IMR-90 (cell line): ENCODE data around the gene ANKRD55. TPM values are rescaled to one million over a fixed set of nuclear protein-coding genes. Genes with fewer than 3 reads are reported as not detected.
A peak's percentile ranks its signal among the peaks of the same experiment; 100 is the strongest.

Experiments used
- ATAC-seq: fragments of 200-7000 bp; cut with Tn5 transposase; 2 replicates; pipeline ENCODE4 v1.9.1; 2020; ENCODE audit warnings: low read depth, mild to moderate bottlenecking, moderate library complexity
- Bru-seq: library from RNA; stranded (reverse); fragments of 400-500 nt; gene quantifications from one replicate; lab custom pipeline; 2021; lab: Mats Ljungman, UMichigan
- BruChase-seq, 2 experiments: library from RNA; stranded (reverse); fragments of 400-500 nt; gene quantifications; one replicate each; lab custom pipeline; 2021; lab: Mats Ljungman, UMichigan
- BruUV-seq: library from RNA; stranded (reverse); fragments of 400-500 nt; replicated peaks from 2 replicates; lab custom pipeline; 2021; lab: Mats Ljungman, UMichigan
- CTCF ChIA-PET: fragments of 300-600 bp; formaldehyde crosslinking; extraction: SDS; loops from one replicate; lab custom pipeline; 2021; ENCODE audit warnings: antibody characterized with exemption; lab: Yijun Ruan, JAX
- POLR2A ChIA-PET: fragments of 300-600 bp; sonication (Branson Sonifier 250); formaldehyde crosslinking; loops from one replicate; lab custom pipeline; 2022; ENCODE audit warnings: antibody characterized with exemption; ENCODE audit not compliant: unreplicated experiment; lab: Charles Lee
- DNase-seq: peaks from one replicate; pipeline ENCODE4 v3.0.0; 2013
- H2AFZ ChIP-seq: replicated peaks from 2 replicates; pipeline ENCODE3; 2013; ENCODE audit warnings: low read length, mild to moderate bottlenecking; ENCODE audit not compliant: poor library complexity
- H2AK5ac ChIP-seq: 2 replicates; pipeline ENCODE4 v1.6.1; 2013; ENCODE audit warnings: low read depth, low read length, inconsistent platforms
- H2AK9ac ChIP-seq: replicated peaks from 2 replicates; pipeline ENCODE3; 2013; ENCODE audit warnings: mild to moderate bottlenecking, low read depth, low read length, moderate library complexity; ENCODE audit not compliant: poor library complexity
- H2BK120ac ChIP-seq: 2 replicates; pipeline ENCODE4 v1.6.1; 2013; ENCODE audit warnings: low read depth, low read length, inconsistent platforms
- H2BK15ac ChIP-seq: 3 replicates; pipeline ENCODE4 v1.6.1; 2013; ENCODE audit warnings: low read depth, low read length, inconsistent platforms
- H2BK20ac ChIP-seq: 2 replicates; pipeline ENCODE4 v1.6.1; 2013; ENCODE audit warnings: low read depth, mild to moderate bottlenecking, inconsistent platforms, low read length, moderate library complexity
- H2BK5ac ChIP-seq: 2 replicates; pipeline ENCODE4 v1.6.1; 2013; ENCODE audit warnings: mild to moderate bottlenecking, low read depth, low read length, inconsistent platforms; ENCODE audit not compliant: poor library complexity, severe bottlenecking
- H3K14ac ChIP-seq: replicated peaks from 2 replicates; pipeline ENCODE4 v1.6.1; 2013; ENCODE audit warnings: low read depth, low read length, inconsistent platforms
- H3K18ac ChIP-seq: 2 replicates; pipeline ENCODE4 v1.6.1; 2013; ENCODE audit warnings: low read depth, low read length, control low read depth
- H3K23ac ChIP-seq: 2 replicates; pipeline ENCODE4 v1.6.1; 2013; ENCODE audit warnings: low read depth, low read length, inconsistent platforms
- H3K27ac ChIP-seq: 2 replicates; pipeline ENCODE4 v1.5.1; 2013; ENCODE audit warnings: mild to moderate bottlenecking, control low read depth, low read length; ENCODE audit not compliant: insufficient read depth
- H3K27me3 ChIP-seq: 2 replicates; pipeline ENCODE4 v1.6.1; 2013; ENCODE audit warnings: low read length; ENCODE audit not compliant: control insufficient read depth, insufficient read depth
- H3K36me3 ChIP-seq: 2 replicates; pipeline ENCODE4 v1.6.1; 2013; ENCODE audit warnings: low read length, mixed read lengths; ENCODE audit not compliant: control insufficient read depth, insufficient read depth
- H3K4ac ChIP-seq: 2 replicates; pipeline ENCODE4 v1.6.1; 2013; ENCODE audit warnings: low read depth, low read length, inconsistent platforms
- H3K4me1 ChIP-seq: 2 replicates; pipeline ENCODE4 v1.6.1; 2013; ENCODE audit warnings: low read length, mixed read lengths; ENCODE audit not compliant: control insufficient read depth, insufficient read depth
- H3K4me2 ChIP-seq: 2 replicates; pipeline ENCODE4 v1.6.1; 2013; ENCODE audit warnings: low read depth, mild to moderate bottlenecking, control low read depth, low read length, moderate library complexity
- H3K4me3 ChIP-seq: 2 replicates; pipeline ENCODE4 v1.5.1; 2013; ENCODE audit warnings: low read depth, mild to moderate bottlenecking, control low read depth, low read length, moderate library complexity; ENCODE audit not compliant: insufficient read depth
- H3K56ac ChIP-seq: 2 replicates; pipeline ENCODE4 v1.6.1; 2013; ENCODE audit warnings: low read length, inconsistent platforms; ENCODE audit not compliant: insufficient read depth; ENCODE audit errors: extremely low read depth
- H3K79me1 ChIP-seq, 2 experiments: 2 replicates each; pipeline ENCODE4 v1.6.1; 2013; ENCODE audit warnings: low read length in 2 of 2, inconsistent platforms in 1 of 2, low read depth in 1 of 2
- H3K9ac ChIP-seq: 2 replicates; pipeline ENCODE4 v1.6.1; 2013; ENCODE audit warnings: low read depth, low read length, control low read depth
- H3K9me1 ChIP-seq: 2 replicates; pipeline ENCODE4 v1.6.1; 2013; ENCODE audit warnings: low read length, inconsistent platforms; ENCODE audit not compliant: insufficient read depth
- H3K9me3 ChIP-seq: 2 replicates; pipeline ENCODE4 v1.6.1; 2013; ENCODE audit warnings: low read length; ENCODE audit not compliant: control insufficient read depth, insufficient read depth
- H4K20me1 ChIP-seq: 2 replicates; pipeline ENCODE4 v1.6.1; 2013; ENCODE audit warnings: low read length, inconsistent platforms; ENCODE audit not compliant: insufficient read depth
- H4K5ac ChIP-seq: 2 replicates; pipeline ENCODE4 v1.6.1; 2013; ENCODE audit warnings: mild to moderate bottlenecking, low read depth, low read length, control low read depth
- H4K8ac ChIP-seq, 2 experiments: 2 replicates each; pipeline ENCODE4 v1.6.1; 2013; ENCODE audit warnings: low read depth in 2 of 2, low read length in 2 of 2, control low read depth in 1 of 2, inconsistent platforms in 1 of 2
- H4K91ac ChIP-seq: 2 replicates; pipeline ENCODE4 v1.6.1; 2013; ENCODE audit warnings: low read depth, low read length, inconsistent platforms; ENCODE audit not compliant: insufficient read depth
- BHLHE40 ChIP-seq: fragments of 150-350 bp; IDR thresholded peaks from 2 replicates; pipeline ENCODE4 v1.6.1; 2016; ENCODE audit warnings: mild to moderate bottlenecking, low read depth, low read length
- CEBPB ChIP-seq: IDR thresholded peaks from 2 replicates; pipeline ENCODE4 v1.6.1; 2012; ENCODE audit warnings: low read depth, low read length, improper control_type of control experiment
- CHD1 ChIP-seq: IDR thresholded peaks from 2 replicates; pipeline ENCODE4 v1.6.1; 2012; ENCODE audit warnings: low read depth, low read length, improper control_type of control experiment
- CTCF ChIP-seq: conservative IDR thresholded peaks from 2 replicates; pipeline ENCODE4 v1.5.1; 2012; ENCODE audit warnings: mild to moderate bottlenecking, low read depth, low read length, improper control_type of control experiment
- ELK1 ChIP-seq: fragments of 150-350 bp; IDR thresholded peaks from 2 replicates; pipeline ENCODE4 v1.6.1; 2016; ENCODE audit warnings: low read depth, mild to moderate bottlenecking, low read length, moderate library complexity, borderline replicate concordance
- FOS ChIP-seq: fragments of 150-350 bp; IDR thresholded peaks from 2 replicates; pipeline ENCODE4 v1.6.1; 2016; ENCODE audit warnings: low read depth, low read length
- MAFK ChIP-seq: IDR thresholded peaks from 2 replicates; pipeline ENCODE4 v1.6.1; 2012; ENCODE audit warnings: low read depth, low read length, improper control_type of control experiment
- MAZ ChIP-seq: IDR thresholded peaks from 2 replicates; pipeline ENCODE4 v1.6.1; 2012; ENCODE audit warnings: low read depth, mild to moderate bottlenecking, low read length, improper control_type of control experiment, moderate library complexity, borderline replicate concordance
- MXI1 ChIP-seq: IDR thresholded peaks from 2 replicates; pipeline ENCODE4 v1.6.1; 2012; ENCODE audit warnings: low read depth, mild to moderate bottlenecking, low read length, moderate library complexity, borderline replicate concordance
- NFE2L2 ChIP-seq: fragments of 150-350 bp; IDR thresholded peaks from 2 replicates; pipeline ENCODE4 v1.6.1; 2016; ENCODE audit warnings: low read depth, mild to moderate bottlenecking, low read length
- POLR2A ChIP-seq: IDR thresholded peaks from 2 replicates; pipeline ENCODE4 v1.6.1; 2012; ENCODE audit warnings: mild to moderate bottlenecking, low read depth, low read length
- RAD21 ChIP-seq: IDR thresholded peaks from 2 replicates; pipeline ENCODE4 v1.6.1; 2012; ENCODE audit warnings: low read length, improper control_type of control experiment
- RCOR1 ChIP-seq: IDR thresholded peaks from 2 replicates; pipeline ENCODE4 v1.6.1; 2012; ENCODE audit warnings: mild to moderate bottlenecking, low read length, improper control_type of control experiment; ENCODE audit not compliant: insufficient replicate concordance
- RFX5 ChIP-seq: IDR thresholded peaks from 2 replicates; pipeline ENCODE4 v1.8.0; 2012; ENCODE audit warnings: low read depth, mild to moderate bottlenecking, low read length, moderate library complexity
- SMC3 ChIP-seq: fragments of 150-350 bp; IDR thresholded peaks from 2 replicates; pipeline ENCODE4 v1.6.1; 2016; ENCODE audit warnings: low read depth, mild to moderate bottlenecking, antibody characterized with exemption, low read length, moderate library complexity
- WGBS, 2 experiments: methylation state at CpG; one replicate each; pipeline versions ENCODE4 v1.1.5 to v1.1.7; 2013; ENCODE audit warnings: missing lambda C conversion rate in 2 of 2; ENCODE audit not compliant: insufficient read length in 1 of 2; ENCODE audit errors: extremely low coverage in 2 of 2; 5-methylcytosine and 5-hydroxymethylcytosine counted together
- dilution Hi-C: fragments of 300-500 bp; cut with HindIII; formaldehyde crosslinking; loops from one replicate; pipeline ENCODE4 v1.14.3; 2018; ENCODE audit warnings: low sequenced_read_pairs; ENCODE audit not compliant: unreplicated experiment
- in situ Hi-C: fragments of 300-500 bp; cut with MboI; formaldehyde crosslinking; loops from 3 replicates; pipeline ENCODE4 v1.14.3; 2019; ENCODE audit warnings: low sequenced_read_pairs, inconsistent platforms, mixed read lengths
- intact Hi-C: fragments of 100-400 bp; cut with micrococcal nuclease; formaldehyde crosslinking; loops from 2 replicates; pipeline ENCODE4 v1.10.0; 2022
- long read RNA-seq: library from polyadenylated mRNA; unstranded; transcript quantifications from one replicate; pipeline ENCODE4 v2.0.0, GENCODE V29; 2021; ENCODE audit not compliant: unreplicated experiment
- polyA plus RNA-seq, 3 experiments: library from polyadenylated mRNA; depleted of rRNA; stranded (reverse); fragments of >200 nt; gene quantifications; 2 replicates each; pipeline ENCODE4 v1.2.3, GENCODE V29; 2012; ENCODE audit warnings: low replicate concordance in 1 of 3
- total RNA-seq: library from RNA; depleted of rRNA; stranded (reverse); fragments of >200 nt; gene quantifications from 2 replicates; pipeline ENCODE4 v1.2.3, GENCODE V29; 2012; rRNA removed

The ANKRD55 gene
- total RNA-seq (0.28 TPM in 1 of 2 replicates, not detected in the other), polyA plus RNA-seq (2012; rRNA removed) (not detected in 2 replicates), Bru-seq, nascent RNA (percentile 10 among the genes with signal in this experiment), BruChase-seq, experiment 1, labeled RNA remaining after a 6-hour chase (percentile 8 among the genes with signal in this experiment), BruChase-seq, experiment 2, labeled RNA remaining after a 2-hour chase (percentile 6 among the genes with signal in this experiment)
- 0.13 TPM in 1 of 2 replicates, not detected in the other for polyA plus RNA-seq (2012; cell fraction: cytosol; rRNA removed)
- not detected in 2 replicates for polyA plus RNA-seq (2012; cell fraction: nucleus; rRNA removed; ENCODE audit: low replicate concordance)
- long read RNA-seq: 0 reads

DNA sequence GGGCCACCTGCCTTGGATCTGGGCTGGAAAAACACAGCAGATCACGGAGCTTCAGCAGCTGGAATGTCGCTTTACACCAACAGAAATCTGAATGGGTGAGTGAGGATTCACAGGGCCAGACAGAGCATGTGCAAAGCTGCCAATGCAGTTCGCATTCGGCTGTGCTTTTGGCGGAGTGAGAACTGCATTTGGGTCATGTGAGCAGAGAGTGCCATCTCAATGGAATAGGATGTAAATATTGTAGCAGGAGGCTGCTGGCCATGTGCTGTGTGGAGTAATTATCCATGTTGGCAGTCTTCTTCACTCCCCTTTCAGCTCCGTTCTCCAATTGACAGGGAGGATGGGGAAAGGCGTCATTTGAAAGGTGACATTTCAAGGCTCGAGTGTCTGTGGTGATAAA is at the start of gene ANKRD55:
ANKRD55 (minus strand) TSS at position 101 of the 400 bp plus-strand sequence. CDS start 417 bp downstream, outside the sequence.
- ATAC-seq: no peak; the same call in none of the 2 replicates
- no peak within 1 kb of the TSS for H4K5ac ChIP-seq
- ChIA-PET POLR2A (no interaction called here), CTCF (no interaction called here)
- H3K9me3 ChIP-seq: no peaks in the 10 kb centered on the region
- no peak within 1 kb of the TSS for H3K56ac ChIP-seq
- H2AK5ac ChIP-seq: no peak within 1 kb of the TSS
- no peak within 1 kb of the TSS for H3K4me3 ChIP-seq
- no peak within 1 kb of the TSS for H3K4ac ChIP-seq
- no peak within 1 kb of the TSS for H2BK20ac ChIP-seq
- no peak within 1 kb of the TSS for H2BK5ac ChIP-seq
- dilution Hi-C loops (no loop called here), intact Hi-C loops (no loop called here), in situ Hi-C loops (no loop called here)
- H3K23ac ChIP-seq: no peak within 1 kb of the TSS
- no peak within 1 kb of the TSS for H3K4me2 ChIP-seq
- no peak within 1 kb of the TSS for H4K8ac ChIP-seq
- WGBS, 2 experiments: 50% methylated on average over 4 of the region's 8 CpGs; no CpG with 5 or more reads in 1 of the 2 experiments
- H3K27ac ChIP-seq: no peak within 1 kb of the TSS
- H4K91ac ChIP-seq: no peak within 1 kb of the TSS
- H3K9ac ChIP-seq: no peak within 1 kb of the TSS
- H4K20me1 ChIP-seq: no peaks in the 10 kb centered on the region
- DNase-seq: no peak
- H2BK15ac ChIP-seq: no peak within 1 kb of the TSS
- no peak within 1 kb of the TSS for H2BK120ac ChIP-seq
- peaks cover 6% of the 10 kb centered on the region; the same call in 1 of the 2 replicates for H3K27me3 ChIP-seq
- H3K79me1 ChIP-seq: no peaks in the 10 kb centered on the region
- peak within 1 kb of the TSS; percentile 9 for H2AFZ ChIP-seq
- H3K9me1 ChIP-seq: 0 out of 2 replicates have a peak, but pooled peaks cover 4% of the 10 kb centered on the region
- no peak within 1 kb of the TSS for H3K14ac ChIP-seq
- H2AK9ac ChIP-seq: no peak within 1 kb of the TSS
- no TSS peak for BruUV-seq
- H3K36me3 ChIP-seq: no peaks in the 10 kb centered on the region
- peaks cover 2% of the 10 kb centered on the region; the same call in 1 of the 2 replicates for H3K4me1 ChIP-seq
- H3K18ac ChIP-seq: no peak within 1 kb of the TSS
- no peak for TF ChIP-seq POLR2A
- TF ChIP-seq CHD1: no peak
- TF ChIP-seq CTCF: no peak
- no peak for TF ChIP-seq RCOR1
- TF ChIP-seq MXI1: no peak
- no peak for TF ChIP-seq SMC3
- no peak for TF ChIP-seq NFE2L2
- no peak for TF ChIP-seq BHLHE40
- TF ChIP-seq MAZ: no peak
- TF ChIP-seq FOS: no peak
- no peak for TF ChIP-seq CEBPB
- TF ChIP-seq RFX5: no peak
- no peak for TF ChIP-seq ELK1
- no peak for TF ChIP-seq MAFK
- TF ChIP-seq RAD21: no peak
